HL-60 (cell line): ENCODE data around the gene PSMD3.

ENCODE experiments used
- POLR2AphosphoS5 ChIP-seq: IDR thresholded peaks from 2 replicates; pipeline ENCODE4 v1.6.1; 2012; ENCODE audit warnings: low read depth
- TF ChIP-seq, protein P1 (sequence below): IDR thresholded peaks from one replicate; pipeline ENCODE4 v1.5.1; 2011; ENCODE audit warnings: low read length, control low read depth, inconsistent platforms; ENCODE audit not compliant: insufficient read depth

DNA sequence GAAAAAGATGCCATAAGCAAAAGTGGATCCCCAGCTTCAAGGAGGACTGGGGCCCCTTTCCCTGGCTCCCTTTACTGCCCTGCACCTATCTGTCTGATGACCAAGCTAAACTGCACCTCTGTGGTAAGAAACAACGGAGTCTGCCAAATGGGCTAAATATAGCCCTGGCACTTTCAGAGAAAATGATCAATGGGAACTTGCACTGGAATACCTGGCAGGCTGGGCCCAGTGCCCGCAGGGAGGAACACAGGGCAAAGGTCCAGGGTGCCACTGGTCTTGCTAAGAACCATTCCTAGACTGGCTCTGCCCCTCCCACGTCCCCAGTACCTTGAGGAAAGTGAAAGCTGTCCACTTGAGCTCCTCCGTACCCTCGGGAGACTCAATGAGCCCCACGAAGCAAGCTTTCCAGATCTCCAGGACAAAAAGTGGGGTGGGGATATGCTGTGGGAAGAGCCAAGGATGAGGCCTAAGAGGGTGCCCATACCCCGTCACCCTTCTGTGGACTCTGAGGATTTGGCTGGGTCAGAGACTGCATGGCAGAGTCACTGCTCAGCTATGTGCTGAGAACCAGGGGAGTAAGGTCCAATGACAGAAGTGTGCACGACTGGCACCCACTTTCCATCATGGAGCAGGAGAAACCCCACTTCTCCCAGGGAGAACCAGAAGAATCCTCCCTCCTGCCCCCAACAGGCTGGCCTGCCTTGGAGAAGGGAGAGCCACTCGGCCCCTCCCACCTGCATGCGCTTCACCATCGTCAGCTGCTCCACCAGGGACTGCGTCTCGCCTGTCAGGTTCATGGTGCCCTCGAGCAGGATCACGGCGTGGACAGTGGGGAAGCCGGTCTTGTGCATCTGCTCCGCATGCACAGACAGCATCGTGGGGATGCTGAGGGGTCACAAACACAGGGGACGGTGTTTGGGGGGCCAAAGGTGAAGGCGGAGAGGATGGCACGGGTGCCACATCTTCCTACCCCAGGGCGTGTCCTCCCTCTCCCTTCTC, 52.0 kb downstream of the PSMD3 start:
- TF ChIP-seq, protein P1, sequence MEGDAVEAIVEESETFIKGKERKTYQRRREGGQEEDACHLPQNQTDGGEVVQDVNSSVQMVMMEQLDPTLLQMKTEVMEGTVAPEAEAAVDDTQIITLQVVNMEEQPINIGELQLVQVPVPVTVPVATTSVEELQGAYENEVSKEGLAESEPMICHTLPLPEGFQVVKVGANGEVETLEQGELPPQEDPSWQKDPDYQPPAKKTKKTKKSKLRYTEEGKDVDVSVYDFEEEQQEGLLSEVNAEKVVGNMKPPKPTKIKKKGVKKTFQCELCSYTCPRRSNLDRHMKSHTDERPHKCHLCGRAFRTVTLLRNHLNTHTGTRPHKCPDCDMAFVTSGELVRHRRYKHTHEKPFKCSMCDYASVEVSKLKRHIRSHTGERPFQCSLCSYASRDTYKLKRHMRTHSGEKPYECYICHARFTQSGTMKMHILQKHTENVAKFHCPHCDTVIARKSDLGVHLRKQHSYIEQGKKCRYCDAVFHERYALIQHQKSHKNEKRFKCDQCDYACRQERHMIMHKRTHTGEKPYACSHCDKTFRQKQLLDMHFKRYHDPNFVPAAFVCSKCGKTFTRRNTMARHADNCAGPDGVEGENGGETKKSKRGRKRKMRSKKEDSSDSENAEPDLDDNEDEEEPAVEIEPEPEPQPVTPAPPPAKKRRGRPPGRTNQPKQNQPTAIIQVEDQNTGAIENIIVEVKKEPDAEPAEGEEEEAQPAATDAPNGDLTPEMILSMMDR, result no peak
- no peak for TF ChIP-seq POLR2AphosphoS5
